Measurements from ENCODE around the gene CCDC3. TPM values are rescaled to one million over a fixed set of nuclear protein-coding genes. Genes with fewer than 3 reads are reported as not detected.

Gene CCDC3
- polyA plus RNA-seq, 2 of the 4 experiments (the other 2 are of a cell fraction), result 0.58 to 0.94 TPM

GRCh38 chr10:12887780-12888179 lies 113.7 kb downstream of the CCDC3 start:
- 37% methylated on average over 3 of the region's 3 CpGs for WGBS (ENCODE audit: missing lambda C conversion rate)
- Histone ChIP-seq H3K4me3 (no peak overlapping the region), H3K4me1 (no peaks in the 10 kb centered on the region), H3K9me3 (peaks cover 10% of the 10 kb centered on the region; the same call in 2 of the 3 replicates), H3K27ac (no peak overlapping the region), H3K4me2 (no peak overlapping the region)
- FAIRE-seq (no peak), DNase-seq (ENCODE audit: low read depth in 1 of 2, low spot score in 1 of 2) (no peak), ATAC-seq (no peak)
- CTCF ChIA-PET, result interaction anchor here (1.1 kb wide), 1 partner anchor 14 kb away, joined by 3 read pairs; no protein-coding TSS in a partner anchor
- POLR2A ChIA-PET, result no interaction called here
- no peak for TF ChIP-seq MYC (IDR thresholded peaks at IDR 0.05; ENCODE audit: borderline replicate concordance, low read length)
- TF ChIP-seq TFCP2L1 (CRISPR knock-in tag; IDR thresholded peaks at IDR 0.05), result no peak
- no peak for TF ChIP-seq ZC3H11A (IDR thresholded peaks at IDR 0.05)
- TF ChIP-seq CBX2 (IDR thresholded peaks at IDR 0.05; ENCODE audit: borderline replicate concordance, low read depth), result no peak
- no peak for TF ChIP-seq POLR2AphosphoS2 (conservative IDR thresholded peaks at IDR 0.05; ENCODE audit: low read length)

- no peak for FAIRE-seq
- Histone ChIP-seq H3K4me1 (no peaks in the 10 kb centered on the region), H3K4me3 (no peak overlapping the region), H3K4me2 (no peak overlapping the region), H3K9me3 (0 out of 3 replicates have a peak, but pooled peaks cover under 1% of the 10 kb centered on the region), H3K27ac (no peak overlapping the region)
- WGBS (ENCODE audit: missing lambda C conversion rate), result 24% methylated on average over 6 of the region's 6 CpGs
- CTCF ChIA-PET, result interaction anchor here (0.6 to 2.1 kb wide), 3 partner anchors 15 to 737 kb away, joined by 3 to 9 read pairs (median 3); no protein-coding TSS in a partner anchor
- peak in 1 of 2 experiments; percentile 20 for DNase-seq (ENCODE audit: low read depth in 1 of 2, low spot score in 1 of 2)
- POLR2A ChIA-PET, result no interaction called here
- no peak for TF ChIP-seq CHD2 (IDR thresholded peaks at IDR 0.05; ENCODE audit: low read length, partially characterized antibody)
- TF ChIP-seq, protein P1, sequence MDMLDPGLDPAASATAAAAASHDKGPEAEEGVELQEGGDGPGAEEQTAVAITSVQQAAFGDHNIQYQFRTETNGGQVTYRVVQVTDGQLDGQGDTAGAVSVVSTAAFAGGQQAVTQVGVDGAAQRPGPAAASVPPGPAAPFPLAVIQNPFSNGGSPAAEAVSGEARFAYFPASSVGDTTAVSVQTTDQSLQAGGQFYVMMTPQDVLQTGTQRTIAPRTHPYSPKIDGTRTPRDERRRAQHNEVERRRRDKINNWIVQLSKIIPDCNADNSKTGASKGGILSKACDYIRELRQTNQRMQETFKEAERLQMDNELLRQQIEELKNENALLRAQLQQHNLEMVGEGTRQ (IDR thresholded peaks at IDR 0.05), result peak; percentile 23; the same call in 1 of the 2 replicates
- ATAC-seq, result no peak
Observed at GRCh38 chr10:12884851-12885250, 116.7 kb downstream of the CCDC3 start.

DNA sequence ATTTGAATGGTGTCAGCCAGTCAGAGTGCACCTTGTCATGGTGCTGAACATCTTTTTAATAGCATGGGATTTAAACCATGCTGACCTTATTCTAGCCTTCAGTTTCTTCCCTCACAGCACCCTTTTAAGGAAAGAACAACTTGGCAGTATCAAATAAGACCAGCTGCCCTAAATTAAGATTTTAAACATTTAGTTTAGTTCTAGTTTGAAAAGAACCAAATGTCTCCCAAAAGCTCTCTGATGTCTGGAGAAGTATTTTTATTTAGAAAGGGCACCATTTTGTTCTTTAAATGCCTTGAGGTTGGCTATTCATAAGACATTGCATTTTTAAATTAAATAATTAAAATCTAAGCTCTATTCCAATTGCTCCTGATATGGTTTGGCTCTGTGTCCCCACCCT lies 121.1 kb downstream of the CCDC3 start:
- CTCF ChIA-PET, result interaction anchor here (1.6 to 2.1 kb wide), 3 partner anchors 14 to 22 kb away, joined by 3 to 7 read pairs (median 3); no protein-coding TSS in a partner anchor
- H3K27ac ChIP-seq, result no peak overlapping the region

DNA sequence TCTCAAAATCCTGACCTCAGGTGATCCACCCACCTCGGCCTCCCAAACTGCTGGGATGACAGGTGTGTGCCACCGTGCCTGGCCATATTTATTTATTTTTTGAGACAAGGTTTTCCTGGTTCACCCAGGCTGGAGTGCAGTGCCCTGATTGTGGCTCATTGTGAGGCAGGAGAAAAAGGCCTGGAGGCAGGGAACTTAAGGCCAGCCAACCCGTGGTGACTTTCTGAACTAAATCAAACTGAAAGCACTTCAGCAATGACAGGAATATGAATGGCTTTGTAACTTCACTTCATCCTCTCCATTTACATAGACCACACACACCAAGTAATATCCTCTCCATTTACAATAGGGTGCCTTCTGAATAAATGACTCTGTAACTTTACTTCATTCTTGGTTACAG lies 124.4 kb downstream of the CCDC3 start:
- 47% methylated on average over 3 of the region's 3 CpGs for whole genome bisulfite sequencing (ENCODE audit: missing lambda C conversion rate)
- DNase-seq (ENCODE audit: low read depth in 1 of 2, low spot score in 1 of 2) (no peak), ATAC-seq (no peak), FAIRE-seq (no peak)
- CTCF ChIA-PET, result no interaction called here
- H3K4me1 ChIP-seq, result no peaks in the 10 kb centered on the region
- H3K4me3 ChIP-seq, result no peak overlapping the region
- no peak overlapping the region for H3K27ac ChIP-seq
- POLR2A ChIA-PET, result no interaction called here
- H3K4me2 ChIP-seq, result no peak overlapping the region
- H3K9me3 ChIP-seq, result no peaks in the 10 kb centered on the region
- no peak for TF ChIP-seq NPAS2 (CRISPR knock-in tag; IDR thresholded peaks at IDR 0.05; ENCODE audit: borderline replicate concordance)
- no peak for TF ChIP-seq ATOH8 (CRISPR knock-in tag; IDR thresholded peaks at IDR 0.05; ENCODE audit: low read depth)
- no peak for TF ChIP-seq EHMT2 (IDR thresholded peaks at IDR 0.05; ENCODE audit: low read depth)
- TF ChIP-seq CBX2 (IDR thresholded peaks at IDR 0.05; ENCODE audit: borderline replicate concordance, low read depth), result no peak

More for the DNA sequence above, 121.1 kb downstream of the CCDC3 start:
- no peaks in the 10 kb centered on the region for H3K9me3 ChIP-seq
- ATAC-seq (no peak), DNase-seq (ENCODE audit: low read depth in 1 of 2, low spot score in 1 of 2) (no peak), FAIRE-seq (no peak)
- H3K4me3 ChIP-seq, result no peak overlapping the region
- POLR2A ChIA-PET, result no interaction called here
- no peaks in the 10 kb centered on the region for H3K4me1 ChIP-seq
- H3K4me2 ChIP-seq, result no peak overlapping the region
- TF ChIP-seq TP53 (CRISPR knock-in tag; IDR thresholded peaks at IDR 0.05) (no peak), ZNF302 (CRISPR knock-in tag; IDR thresholded peaks at IDR 0.05) (no peak), EHF (CRISPR knock-in tag; IDR thresholded peaks at IDR 0.05) (no peak), CHD4 (IDR thresholded peaks at IDR 0.05; ENCODE audit: borderline replicate concordance) (no peak), POLR2AphosphoS2 (conservative IDR thresholded peaks at IDR 0.05; ENCODE audit: low read length) (no peak), BHLHE40 (IDR thresholded peaks at IDR 0.05; ENCODE audit: low read depth, low read length) (no peak), MYC (IDR thresholded peaks at IDR 0.05; ENCODE audit: borderline replicate concordance, low read length) (no peak), MAFK (IDR thresholded peaks at IDR 0.05; ENCODE audit: partially characterized antibody) (no peak)
